Prostate gland (tissue), 2 donors: ENCODE data around the gene RBM38. TPM values are rescaled to one million over a fixed set of nuclear protein-coding genes. Genes with fewer than 3 reads are reported as not detected.

Experiments used
- DNase-seq: peaks from one replicate; pipeline ENCODE4 v3.0.0-alpha.2; 2019; ENCODE audit warnings: low spot score
- H3K27ac ChIP-seq, 2 donors: fragments of 200-600 bp; sonication (generic); 2 replicates each; pipeline ENCODE4 v1.5.1; 2017 to 2019
- H3K27me3 ChIP-seq: fragments of 200-600 bp; sonication (generic); replicated peaks from 2 replicates; pipeline ENCODE4 v1.5.1; 2019; ENCODE audit not compliant: insufficient read depth
- H3K36me3 ChIP-seq, 2 donors: fragments of 200-600 bp; sonication (generic); 1 replicate in 1 of 2; 2 replicates in 1 of 2; pipeline versions ENCODE4 v1.5.1 to v1.8.1; 2017 to 2019
- H3K4me1 ChIP-seq: fragments of 200-600 bp; sonication (generic); replicated peaks from 2 replicates; pipeline ENCODE4 v1.5.1; 2019
- H3K4me3 ChIP-seq, 2 donors: fragments of 200-600 bp; sonication (generic); 2 replicates each; pipeline ENCODE4 v1.5.1; 2017 to 2019
- H3K9me3 ChIP-seq: fragments of 200-600 bp; sonication (generic); 2 replicates; pipeline ENCODE4 v1.5.1; 2017
- CTCF ChIP-seq, 4 experiments: fragments of 200-600 bp in 2 of 4; fragments of 450-650 bp in 2 of 4; sonication (generic) in 2 of 4; IDR thresholded peaks; 1 replicate in 3 of 4; 2 replicates in 1 of 4; pipeline ENCODE4 v1.5.1; 2016 to 2019; ENCODE audit warnings: antibody characterized with exemption in 4 of 4, mild to moderate bottlenecking in 2 of 4, moderate library complexity in 2 of 4
- POLR2A ChIP-seq: fragments of 450-650 bp; IDR thresholded peaks from one replicate; pipeline ENCODE4 v1.6.1; 2016; ENCODE audit warnings: antibody characterized with exemption, mild to moderate bottlenecking
- POLR2AphosphoS5 ChIP-seq: sonication (generic); formaldehyde crosslinking; IDR thresholded peaks from one replicate; pipeline ENCODE4 v1.6.1; 2017; ENCODE audit warnings: antibody characterized with exemption
- WGBS: methylation state at CpG from one replicate; pipeline ENCODE4 v1.1.5; 2018; 5-methylcytosine and 5-hydroxymethylcytosine counted together
- intact Hi-C: fragments of 100-400 bp; cut with DNase I; formaldehyde crosslinking; loops from one replicate; pipeline ENCODE4 v1.14.2; 2022
- total RNA-seq, 2 donors: library from RNA; depleted of rRNA; stranded (reverse); fragments of >200 nt; gene quantifications; one replicate each; pipeline ENCODE4 v1.1.0, GENCODE V29; 2016

RBM38 gene
- total RNA-seq, 2 donors from 2014 or later = 29.9 to 104 TPM

- no peaks in the 10 kb centered on the region for H3K27me3 ChIP-seq
- H3K36me3 ChIP-seq = peaks cover 0 to 6% of the 10 kb centered on the region in 2 donors
- H3K4me3 ChIP-seq = no peak overlapping the region
- intact Hi-C loops = no loop called here
- no peaks in the 10 kb centered on the region for H3K4me1 ChIP-seq
- no peak for DNase-seq
- no peaks in the 10 kb centered on the region for H3K9me3 ChIP-seq
- WGBS = 65% methylated on average over 10 of the region's 11 CpGs
- TF ChIP-seq CTCF (IDR thresholded peaks at IDR 0.05) = no peak
- TF ChIP-seq POLR2AphosphoS5 = no peak
- no peak for TF ChIP-seq POLR2A
- peak overlapping the region in 1 of 2 donors; percentile 78 for H3K27ac ChIP-seq
These were observed 9.1 kb downstream of the RBM38 start for GRCh38 chr20:57400231-57400701.

GRCh38 chr20:57400821-57401564 is 9.8 kb downstream of the RBM38 start:
- no peaks in the 10 kb centered on the region for H3K9me3 ChIP-seq
- 72% methylated on average over 21 of the region's 21 CpGs for WGBS
- intact Hi-C loops = no loop called here
- no peaks in the 10 kb centered on the region for H3K4me1 ChIP-seq
- H3K36me3 ChIP-seq = peaks cover 0 to 6% of the 10 kb centered on the region in 2 donors
- H3K4me3 ChIP-seq = no peak overlapping the region
- DNase-seq = no peak
- TF ChIP-seq POLR2A = no peak
- TF ChIP-seq POLR2AphosphoS5 = no peak
- no peak for TF ChIP-seq CTCF (IDR thresholded peaks at IDR 0.05)
- H3K27me3 ChIP-seq = no peaks in the 10 kb centered on the region
- H3K27ac ChIP-seq = peak overlapping the region in 1 of 2 donors; percentile 78

GRCh38 chr20:57401565-57401918 is 10.3 kb downstream of the RBM38 start:
- intact Hi-C loops = no loop called here
- H3K4me1 ChIP-seq = no peaks in the 10 kb centered on the region
- no peak overlapping the region for H3K4me3 ChIP-seq
- H3K36me3 ChIP-seq = peaks cover 0 to 6% of the 10 kb centered on the region in 2 donors
- H3K27me3 ChIP-seq = no peaks in the 10 kb centered on the region
- peak overlapping the region in 1 of 2 donors; percentile 78 for H3K27ac ChIP-seq
- WGBS = 91% methylated on average over 7 of the region's 7 CpGs
- DNase-seq = no peak
- H3K9me3 ChIP-seq = no peaks in the 10 kb centered on the region
- no peak for TF ChIP-seq POLR2AphosphoS5
- TF ChIP-seq CTCF (IDR thresholded peaks at IDR 0.05) = no peak
- no peak for TF ChIP-seq POLR2A

GRCh38 chr20:57402206-57403125 is 11.3 kb downstream of the RBM38 start:
- no peak overlapping the region for H3K27ac ChIP-seq
- H3K4me1 ChIP-seq = no peaks in the 10 kb centered on the region
- H3K36me3 ChIP-seq = peaks cover 0 to 6% of the 10 kb centered on the region in 2 donors
- intact Hi-C loops = no loop called here
- no peaks in the 10 kb centered on the region for H3K27me3 ChIP-seq
- TF ChIP-seq CTCF (IDR thresholded peaks at IDR 0.05) (no peak), POLR2AphosphoS5 (no peak), POLR2A (no peak)
- no peaks in the 10 kb centered on the region for H3K9me3 ChIP-seq
- no peak for DNase-seq
- 92% methylated on average over 32 of the region's 32 CpGs for WGBS
- no peak overlapping the region for H3K4me3 ChIP-seq
